Neuronal stem cell (in vitro differentiated cells): Measurements from ENCODE around the gene UBE4A.

Experiments
- DNase-seq: peaks from one replicate; pipeline ENCODE4 v3.0.0-alpha.2; 2013; ENCODE audit warnings: low spot score
- H2AFZ ChIP-seq: one replicate; pipeline ENCODE4 v1.6.1; 2013; ENCODE audit warnings: mild to moderate bottlenecking, low read length, inconsistent platforms
- H2AK5ac ChIP-seq: 2 replicates; pipeline ENCODE4 v1.6.1; 2013; ENCODE audit warnings: low read depth, mild to moderate bottlenecking, inconsistent platforms, low read length, moderate library complexity, mixed read lengths
- H2BK120ac ChIP-seq: 2 replicates; pipeline ENCODE4 v1.6.1; 2013; ENCODE audit warnings: low read depth, mild to moderate bottlenecking, inconsistent platforms, low read length, moderate library complexity, mixed read lengths
- H2BK12ac ChIP-seq: one replicate; pipeline ENCODE4 v1.6.1; 2013; ENCODE audit warnings: low read length, inconsistent platforms
- H2BK15ac ChIP-seq: 2 replicates; pipeline ENCODE4 v1.6.1; 2013; ENCODE audit warnings: mild to moderate bottlenecking, low read length, inconsistent platforms, mixed read lengths
- H2BK5ac ChIP-seq: one replicate; pipeline ENCODE4 v1.6.1; 2013; ENCODE audit warnings: inconsistent platforms, mild to moderate bottlenecking, low read length, moderate library complexity
- H3K14ac ChIP-seq: one replicate; pipeline ENCODE4 v1.6.1; 2013; ENCODE audit warnings: low read length, inconsistent platforms
- H3K18ac ChIP-seq: 2 replicates; pipeline ENCODE4 v1.6.1; 2013; ENCODE audit warnings: low read length, inconsistent platforms
- H3K23ac ChIP-seq: 2 replicates; pipeline ENCODE4 v1.6.1; 2013; ENCODE audit warnings: low read depth, mild to moderate bottlenecking, mixed read lengths, low read length, inconsistent platforms; ENCODE audit not compliant: poor library complexity
- H3K27ac ChIP-seq: replicated peaks from 3 replicates; pipeline ENCODE4 v1.5.1; 2013; ENCODE audit warnings: low read length, inconsistent platforms
- H3K27me3 ChIP-seq, 3 experiments: 2 replicates each; pipeline ENCODE4 v1.6.1; 2013; ENCODE audit warnings: low read length in 3 of 3, mild to moderate bottlenecking in 2 of 3, inconsistent platforms in 1 of 3, low read depth in 1 of 3, mixed read lengths in 1 of 3, moderate library complexity in 1 of 3; ENCODE audit not compliant: control insufficient read depth in 3 of 3, insufficient read depth in 3 of 3
- H3K36me3 ChIP-seq, 2 donors: replicated peaks in 1 of 2; 2 replicates each; pipeline ENCODE4 v1.6.1; 2013; ENCODE audit warnings: low read length in 2 of 2; ENCODE audit not compliant: control insufficient read depth in 2 of 2, insufficient read depth in 2 of 2
- H3K4ac ChIP-seq: 2 replicates; pipeline ENCODE4 v1.6.1; 2013; ENCODE audit warnings: inconsistent platforms, mild to moderate bottlenecking, low read length, moderate library complexity
- H3K4me1 ChIP-seq, 2 donors: 1 replicate in 1 of 2; 2 replicates in 1 of 2; pipeline ENCODE4 v1.6.1; 2013; ENCODE audit warnings: low read length in 2 of 2, low read depth in 1 of 2; ENCODE audit not compliant: control insufficient read depth in 2 of 2, insufficient read depth in 1 of 2
- H3K4me2 ChIP-seq: one replicate; pipeline ENCODE4 v1.6.1; 2013; ENCODE audit warnings: mild to moderate bottlenecking, low read length, inconsistent platforms; ENCODE audit not compliant: insufficient read depth, poor library complexity, severe bottlenecking
- H3K4me3 ChIP-seq, 2 donors: 2 replicates each; pipeline ENCODE4 v1.5.1; 2013; ENCODE audit warnings: low read length in 2 of 2, mild to moderate bottlenecking in 2 of 2, inconsistent platforms in 1 of 2, moderate library complexity in 1 of 2
- H3K79me1 ChIP-seq: one replicate; pipeline ENCODE4 v1.6.1; 2013; ENCODE audit warnings: low read depth, mild to moderate bottlenecking, inconsistent platforms, low read length, moderate library complexity
- H3K9ac ChIP-seq: one replicate; pipeline ENCODE4 v1.6.1; 2013; ENCODE audit warnings: mild to moderate bottlenecking, low read depth, low read length, inconsistent platforms; ENCODE audit not compliant: poor library complexity
- H3K9me3 ChIP-seq, 2 donors: replicated peaks in 1 of 2; 2 replicates each; pipeline versions ENCODE3 to v1.6.1; 2013; ENCODE audit warnings: low read length in 2 of 2, mild to moderate bottlenecking in 2 of 2, inconsistent platforms in 1 of 2, low read depth in 1 of 2, mixed read lengths in 1 of 2, moderate library complexity in 1 of 2; ENCODE audit not compliant: control insufficient read depth in 2 of 2, insufficient read depth in 1 of 2
- H4K8ac ChIP-seq: one replicate; pipeline ENCODE4 v1.6.1; 2013; ENCODE audit warnings: low read depth, mild to moderate bottlenecking, inconsistent platforms, low read length, moderate library complexity
- H4K91ac ChIP-seq: one replicate; pipeline ENCODE4 v1.6.1; 2013; ENCODE audit warnings: low read length, low read depth, mild to moderate bottlenecking, inconsistent platforms; ENCODE audit not compliant: poor library complexity
- WGBS, 2 donors: extraction: QIAGEN DNeasy Blood & Tissue Kit; methylation state at CpG; one replicate each; pipeline ENCODE4 v1.1.7; 2013; ENCODE audit warnings: missing lambda C conversion rate in 2 of 2, mixed read lengths in 1 of 2; ENCODE audit not compliant: insufficient read length in 2 of 2, insufficient replicate concordance in 1 of 2; ENCODE audit errors: extremely low coverage in 2 of 2; 5-methylcytosine and 5-hydroxymethylcytosine counted together

Gene UBE4A

GRCh38 chr11:118417801-118418200 is 58.4 kb downstream of the UBE4A start:
- Histone ChIP-seq H4K8ac (no peak overlapping the region), H3K9me3 (no peaks in the 10 kb centered on the region), H2BK15ac (no peak overlapping the region), H3K36me3 (peaks cover 0 to 14% of the 10 kb centered on the region in 2 donors), H3K4ac (no peak overlapping the region), H4K91ac (no peak overlapping the region), H3K27me3 (no peaks in the 10 kb centered on the region), H2AK5ac (no peak overlapping the region), H3K4me2 (no peak overlapping the region), H2AFZ (no peak overlapping the region), H3K4me3 (no peak overlapping the region), H3K4me1 (peaks cover 0 to 2% of the 10 kb centered on the region in 2 donors), H3K27ac (no peak overlapping the region), H3K79me1 (no peaks in the 10 kb centered on the region), H3K23ac (no peak overlapping the region), H2BK5ac (no peak overlapping the region), H3K18ac (no peak overlapping the region), H3K9ac (no peak overlapping the region), H3K14ac (no peak overlapping the region), H2BK120ac (no peak overlapping the region), H2BK12ac (no peak overlapping the region)
- no peak for DNase-seq
- WGBS, 2 donors, result no CpG with 5 or more reads among the region's 4 CpGs

- no peak overlapping the region for H4K91ac ChIP-seq
- no peak overlapping the region for H2BK15ac ChIP-seq
- no peaks in the 10 kb centered on the region for H3K79me1 ChIP-seq
- no peak for DNase-seq
- no peaks in the 10 kb centered on the region for H3K9me3 ChIP-seq
- H2AFZ ChIP-seq, result no peak overlapping the region
- no peak overlapping the region for H2BK12ac ChIP-seq
- H3K9ac ChIP-seq, result no peak overlapping the region
- H2AK5ac ChIP-seq, result no peak overlapping the region
- no peak overlapping the region for H3K4me3 ChIP-seq
- H3K36me3 ChIP-seq, result peaks cover 0 to 8% of the 10 kb centered on the region in 2 donors
- peaks cover 0 to 2% of the 10 kb centered on the region in 2 donors for H3K4me1 ChIP-seq
- no peaks in the 10 kb centered on the region for H3K27me3 ChIP-seq
- no peak overlapping the region for H3K23ac ChIP-seq
- H3K4me2 ChIP-seq, result no peak overlapping the region
- no peak overlapping the region for H3K4ac ChIP-seq
- H3K27ac ChIP-seq, result no peak overlapping the region
- H2BK5ac ChIP-seq, result no peak overlapping the region
- H2BK120ac ChIP-seq, result no peak overlapping the region
- no peak overlapping the region for H4K8ac ChIP-seq
- no peak overlapping the region for H3K18ac ChIP-seq
- H3K14ac ChIP-seq, result no peak overlapping the region
- no CpG with 5 or more reads among the region's 5 CpGs for WGBS, 2 donors
These were observed 59.4 kb downstream of the UBE4A start for GRCh38 chr11:118418766-118419165.

- no peaks in the 10 kb centered on the region for H3K9me3 ChIP-seq
- H2BK12ac ChIP-seq, result no peak overlapping the region
- DNase-seq, result no peak
- H2BK120ac ChIP-seq, result no peak overlapping the region
- H2BK15ac ChIP-seq, result no peak overlapping the region
- H3K4me1 ChIP-seq, result peaks cover 0 to 1% of the 10 kb centered on the region in 2 donors
- H2AFZ ChIP-seq, result no peak overlapping the region
- H3K18ac ChIP-seq, result no peak overlapping the region
- no peak overlapping the region for H4K91ac ChIP-seq
- H3K23ac ChIP-seq, result no peak overlapping the region
- no peak overlapping the region for H3K4ac ChIP-seq
- H3K4me3 ChIP-seq, result no peak overlapping the region
- no peak overlapping the region for H2AK5ac ChIP-seq
- no peaks in the 10 kb centered on the region for H3K27me3 ChIP-seq
- H3K14ac ChIP-seq, result no peak overlapping the region
- no peaks in the 10 kb centered on the region for H3K79me1 ChIP-seq
- no peak overlapping the region for H4K8ac ChIP-seq
- no CpG with 5 or more reads among the region's 1 CpG for WGBS, 2 donors
- H2BK5ac ChIP-seq, result no peak overlapping the region
- no peak overlapping the region for H3K4me2 ChIP-seq
- no peaks in the 10 kb centered on the region for H3K36me3 ChIP-seq
- no peak overlapping the region for H3K27ac ChIP-seq
- no peak overlapping the region for H3K9ac ChIP-seq
These were observed 68.3 kb downstream of the UBE4A start for GRCh38 chr11:118427707-118428106.

GRCh38 chr11:118430956-118431355 is 71.6 kb downstream of the UBE4A start:
- H3K14ac ChIP-seq, result no peak overlapping the region
- no CpG with 5 or more reads among the region's 2 CpGs for WGBS, 2 donors
- no peak overlapping the region for H3K4me2 ChIP-seq
- H3K79me1 ChIP-seq, result no peaks in the 10 kb centered on the region
- no peak overlapping the region for H3K23ac ChIP-seq
- no peak overlapping the region for H3K4me3 ChIP-seq
- H2AK5ac ChIP-seq, result no peak overlapping the region
- no peak overlapping the region for H3K4ac ChIP-seq
- no peaks in the 10 kb centered on the region for H3K36me3 ChIP-seq
- H2BK15ac ChIP-seq, result no peak overlapping the region
- no peak overlapping the region for H2BK12ac ChIP-seq
- H4K8ac ChIP-seq, result no peak overlapping the region
- no peak for DNase-seq
- H3K27ac ChIP-seq, result no peak overlapping the region
- no peak overlapping the region for H3K9ac ChIP-seq
- H2BK5ac ChIP-seq, result no peak overlapping the region
- H4K91ac ChIP-seq, result no peak overlapping the region
- no peak overlapping the region for H2BK120ac ChIP-seq
- peaks cover 2 to 6% of the 10 kb centered on the region in 2 donors for H3K4me1 ChIP-seq
- no peaks in the 10 kb centered on the region for H3K27me3 ChIP-seq
- no peak overlapping the region for H2AFZ ChIP-seq
- no peak overlapping the region for H3K18ac ChIP-seq
- H3K9me3 ChIP-seq, result no peaks in the 10 kb centered on the region
